GM21717 (cell line): ENCODE measurements around the gene ZNF626.
A peak's percentile ranks its signal among the peaks of the same experiment; 100 is the strongest.
"Not testable (repeated sequence)": the region's sequence is repeated elsewhere in the genome, so short reads cannot be mapped to it uniquely, and the experiment has no call there.

ENCODE experiments used
- ATAC-seq: cut with Tn5 transposase; IDR thresholded peaks from one replicate; pipeline ENCODE4 v1.9.1; 2021; ENCODE audit warnings: mild to moderate bottlenecking, moderate library complexity; ENCODE audit not compliant: unreplicated experiment

The ZNF626 gene

GRCh38 chr19:20661150-20661819, at the start of gene ZNF626:
Gene ZNF626 (minus strand): TSS chr19:20661571. CDS start chr19:20661446, 125 bp downstream.
- peak; percentile 80 for ATAC-seq

DNA sequence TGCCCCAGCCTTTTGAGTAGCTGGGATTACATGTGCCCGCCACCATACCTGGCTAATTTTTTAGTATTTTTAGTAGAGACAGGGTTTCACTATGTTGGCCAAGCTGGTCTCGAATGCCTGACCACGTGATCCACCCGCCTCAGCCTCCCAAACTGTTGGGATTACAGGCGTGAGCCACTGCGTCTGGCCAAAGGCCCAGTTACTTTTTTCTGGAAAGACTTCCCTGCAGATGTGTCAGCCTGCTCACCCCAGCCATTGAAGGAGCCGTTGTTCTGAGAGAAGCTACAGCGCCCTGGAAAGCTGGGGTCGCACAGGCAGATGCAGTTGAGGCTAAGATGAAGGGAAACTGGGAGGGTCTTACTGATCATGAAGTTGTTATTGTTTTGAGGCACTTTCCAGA, 7.9 kb upstream of the ZNF626 start:
- no peak for ATAC-seq

GRCh38 chr19:20667281-20667680, 5.9 kb upstream of the ZNF626 start:
- no peak for ATAC-seq

GRCh38 chr19:20664901-20665781, 3.8 kb upstream of the ZNF626 start:
- ATAC-seq, result no peak

DNA sequence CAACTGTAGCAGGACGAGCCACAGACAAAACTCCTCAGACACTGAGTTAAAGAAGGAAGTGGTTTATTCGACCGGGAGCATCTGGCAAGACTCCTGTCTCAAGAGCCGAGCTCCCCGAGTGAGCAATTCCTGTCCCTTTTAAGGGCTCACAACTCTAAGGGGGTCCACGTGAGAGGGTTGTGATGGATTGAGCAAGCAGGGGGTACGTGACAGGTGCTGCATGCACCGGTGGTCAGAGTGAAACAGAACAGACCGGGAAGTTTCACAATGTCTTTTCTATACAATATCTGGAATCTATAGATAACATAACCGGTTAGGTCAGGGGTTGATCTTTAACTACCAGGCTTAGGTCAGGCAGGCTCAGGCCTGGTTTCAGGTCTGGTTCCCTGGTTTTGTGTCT, 3.1 kb upstream of the ZNF626 start:
- not testable (repeated sequence) for ATAC-seq

DNA sequence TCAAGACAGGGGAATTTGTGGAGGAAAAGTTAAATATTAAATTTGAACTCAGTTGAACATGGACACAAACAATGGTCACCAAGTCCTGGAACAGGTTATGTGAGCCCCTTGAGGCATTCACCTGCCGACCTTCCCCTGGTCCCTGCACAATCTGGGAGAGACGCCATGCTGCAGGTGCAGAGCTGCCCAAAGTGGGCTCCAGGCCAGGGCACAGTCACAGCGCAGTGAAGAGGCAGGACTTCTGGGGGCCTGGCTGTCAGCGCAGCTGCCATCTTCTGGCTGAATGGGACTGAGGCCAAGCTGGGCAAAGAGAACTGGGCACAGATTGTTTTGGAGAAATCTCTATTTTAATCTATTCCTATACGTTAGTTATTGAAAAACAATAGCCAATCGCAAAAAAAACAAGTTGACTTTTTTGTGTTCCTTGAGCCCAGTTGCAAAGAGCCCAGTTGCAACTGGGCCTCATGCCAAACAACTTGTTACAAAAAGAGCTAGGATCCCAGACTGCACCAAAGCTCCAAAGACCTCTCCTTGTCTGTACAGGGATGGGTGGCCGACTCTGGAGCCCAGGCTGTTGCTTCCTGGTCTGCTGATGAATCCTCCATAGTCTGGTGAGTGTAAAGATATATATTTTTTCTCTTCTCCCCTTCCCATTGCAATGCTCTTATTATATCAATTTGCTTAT, 1.2 kb upstream of the ZNF626 start:
- no peak for ATAC-seq

GRCh38 chr19:20660473-20661140, 764 bp downstream of the ZNF626 start:
- no peak for ATAC-seq

DNA sequence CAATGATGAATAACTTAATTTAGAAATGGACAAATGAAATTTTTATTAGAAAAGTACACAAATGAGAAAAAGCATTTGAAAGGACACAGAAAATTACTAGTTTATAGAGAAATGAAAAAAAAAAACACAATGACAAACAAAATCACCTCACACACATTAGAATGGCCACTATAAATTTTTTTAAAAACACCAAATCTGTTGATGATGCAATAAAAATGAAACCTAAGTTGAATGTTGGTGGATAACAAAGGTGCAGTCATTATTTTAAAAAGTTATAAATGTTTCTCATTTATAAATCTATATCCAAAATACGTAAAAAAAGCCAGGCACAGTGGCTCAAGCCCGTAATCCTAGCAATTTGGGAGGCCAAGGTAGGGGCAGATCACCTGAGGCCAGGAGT, 20.8 kb downstream of the ZNF626 start:
- no peak for ATAC-seq

GRCh38 chr19:20640023-20640422, 21.3 kb downstream of the ZNF626 start:
- ATAC-seq, result no peak

GRCh38 chr19:20624560-20624959, 36.8 kb downstream of the ZNF626 start:
- ATAC-seq, result not testable (repeated sequence)

DNA sequence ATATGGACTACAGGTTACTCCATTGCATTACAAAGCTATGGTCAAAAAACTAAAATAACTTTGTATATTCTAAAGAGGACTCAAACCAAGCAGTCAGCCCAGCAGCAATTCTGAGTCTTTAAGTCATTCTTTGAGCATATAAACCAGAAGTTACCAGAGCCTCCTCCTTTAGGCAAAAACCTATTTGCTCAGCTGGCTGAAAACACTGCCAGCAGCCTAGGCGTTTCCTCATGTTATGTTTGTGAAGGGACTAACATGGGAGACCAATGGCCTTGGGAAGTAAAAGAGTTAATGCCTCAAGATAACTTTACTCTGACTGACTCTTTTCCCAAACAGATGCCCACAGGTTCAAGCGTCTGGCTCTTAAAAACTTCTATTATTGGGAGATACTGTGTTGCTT, 45.3 kb downstream of the ZNF626 start:
- no peak for ATAC-seq

GRCh38 chr19:20614971-20615370, 46.4 kb downstream of the ZNF626 start:
- ATAC-seq, result not testable (repeated sequence)

GRCh38 chr19:20612711-20613316, 48.6 kb downstream of the ZNF626 start:
- no peak for ATAC-seq

GRCh38 chr19:20611866-20612265, 49.5 kb downstream of the ZNF626 start:
- ATAC-seq, result no peak

DNA sequence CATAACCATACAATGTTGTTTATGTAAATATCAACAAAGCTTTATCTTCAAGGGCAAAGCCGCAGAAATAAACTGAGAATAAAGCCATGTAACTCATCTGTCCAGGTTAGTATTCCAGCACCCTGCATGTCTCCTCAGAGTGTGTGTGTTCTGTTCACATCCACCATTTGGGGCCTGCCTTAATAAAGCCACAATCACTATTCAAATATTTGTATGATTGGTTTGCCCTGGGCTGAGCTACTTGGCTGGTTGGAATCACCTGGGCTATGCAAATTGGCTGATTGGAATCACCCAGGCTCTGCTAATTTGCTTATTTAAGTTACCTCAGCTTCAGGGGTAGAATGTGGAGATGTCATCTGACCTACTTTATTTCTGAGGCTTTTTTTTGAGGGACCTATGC, 53.4 kb downstream of the ZNF626 start:
- no peak for ATAC-seq
